Nucleus accumbens (tissue), 56 donors: Measurements from ENCODE around the gene NDP.

Experiments used
- DNase-seq, 56 donors: peaks; one replicate each; lab custom pipeline; 2025; lab: John Stamatoyannopoulos, UW

The NDP gene

GRCh38 chrX:43973249-43974099, at the start of gene NDP:
NDP (minus strand) TSS chrX:43973390; CDS start chrX:43958645, 14,745 bp downstream.
- DNase-seq, result peak in 35 of 56 donors; percentile 3 to 56 (median 15)

GRCh38 chrX:44022964-44023363, 49.8 kb upstream of the NDP start:
- DNase-seq, result no peak

- DNase-seq, result no peak
These were observed 47.5 kb upstream of the NDP start for GRCh38 chrX:44020693-44021092.

GRCh38 chrX:44019911-44020310, 46.7 kb upstream of the NDP start:
- no peak for DNase-seq

GRCh38 chrX:44017676-44018075, 44.5 kb upstream of the NDP start:
- no peak for DNase-seq

- no peak for DNase-seq
These were observed 43.7 kb upstream of the NDP start for GRCh38 chrX:44016906-44017305.

- DNase-seq, result peak in 3 of 56 donors; percentile 1 to 48 (median 2)
These were observed 39.4 kb upstream of the NDP start for GRCh38 chrX:44012484-44013096.

GRCh38 chrX:44011506-44011905, 38.3 kb upstream of the NDP start:
- DNase-seq, result no peak

- DNase-seq, result no peak
These were observed 37.4 kb upstream of the NDP start for GRCh38 chrX:44010626-44011025.

- DNase-seq, result no peak
These were observed 32.9 kb upstream of the NDP start for GRCh38 chrX:44006081-44006480.

GRCh38 chrX:44003975-44004374, 30.8 kb upstream of the NDP start:
- no peak for DNase-seq

GRCh38 chrX:44002567-44002966, 29.4 kb upstream of the NDP start:
- DNase-seq, result no peak

GRCh38 chrX:43998374-43998773, 25.2 kb upstream of the NDP start:
- no peak for DNase-seq

GRCh38 chrX:43996491-43996890, 23.3 kb upstream of the NDP start:
- no peak for DNase-seq

GRCh38 chrX:43986083-43986482, 12.9 kb upstream of the NDP start:
- no peak for DNase-seq

GRCh38 chrX:43985511-43985910, 12.3 kb upstream of the NDP start:
- no peak for DNase-seq

GRCh38 chrX:43978226-43978625, 5.0 kb upstream of the NDP start:
- DNase-seq, result no peak

GRCh38 chrX:43976205-43976604, 3.0 kb upstream of the NDP start:
- no peak for DNase-seq

- no peak for DNase-seq
These were observed 2.6 kb upstream of the NDP start for GRCh38 chrX:43975796-43976195.

- no peak for DNase-seq
These were observed 1.7 kb upstream of the NDP start for GRCh38 chrX:43974741-43975465.

- no peak for DNase-seq
These were observed 898 bp upstream of the NDP start for GRCh38 chrX:43974100-43974475.
